Hematopoietic multipotent progenitor cell treated with erythropoietin and hydrocortisone succinate and interleukin-3 and kit ligand, for 8 days (in vitro differentiated cells): ENCODE measurements around the gene JADE2.
"Not testable (repeated sequence)": the region's sequence is repeated elsewhere in the genome, so short reads cannot be mapped to it uniquely, and the experiment has no call there.

Source experiments
- DNase-seq: peaks from one replicate; pipeline ENCODE4 v3.0.0-alpha.2; 2015

JADE2 gene

GRCh38 chr5:134594797-134595457 lies 69.5 kb downstream of the JADE2 start:
- no peak for DNase-seq

GRCh38 chr5:134595458-134595838 lies 70.0 kb downstream of the JADE2 start:
- DNase-seq, result no peak

GRCh38 chr5:134599820-134600219 lies 74.3 kb downstream of the JADE2 start:
- DNase-seq, result not testable (repeated sequence)

GRCh38 chr5:134600600-134600999 lies 75.1 kb downstream of the JADE2 start:
- DNase-seq, result no peak

- no peak for DNase-seq
Measured at GRCh38 chr5:134603059-134603458, 77.6 kb downstream of the JADE2 start.

- DNase-seq, result no peak
Measured at GRCh38 chr5:134604908-134605307, 79.4 kb downstream of the JADE2 start.

- DNase-seq, result no peak
Measured at GRCh38 chr5:134606726-134607125, 81.3 kb downstream of the JADE2 start.

- no peak for DNase-seq
Measured at GRCh38 chr5:134608555-134608954, 83.1 kb downstream of the JADE2 start.

- no peak for DNase-seq
Measured at GRCh38 chr5:134609232-134609851, 83.9 kb downstream of the JADE2 start.

GRCh38 chr5:134610725-134611124 lies 85.3 kb downstream of the JADE2 start:
- DNase-seq, result no peak

GRCh38 chr5:134611515-134611914 lies 86.0 kb downstream of the JADE2 start:
- no peak for DNase-seq

GRCh38 chr5:134614450-134615085 lies 89.1 kb downstream of the JADE2 start:
- DNase-seq, result no peak

- DNase-seq, result no peak
Measured at GRCh38 chr5:134620634-134621033, 95.2 kb downstream of the JADE2 start.

- DNase-seq, result no peak
Measured at GRCh38 chr5:134625559-134625958, 100.1 kb downstream of the JADE2 start.

- no peak for DNase-seq
Measured at GRCh38 chr5:134626369-134627014, 101.0 kb downstream of the JADE2 start.
